Measurements from ENCODE around the gene KCNE4.
"Not testable (repeated sequence)": the region's sequence is repeated elsewhere in the genome, so short reads cannot be mapped to it uniquely, and the experiment has no call there.

The KCNE4 gene

GRCh38 chr2:223075301-223076270 lies 23.6 kb downstream of the KCNE4 start:
- no peak overlapping the region for H3K4me3 ChIP-seq (ENCODE audit: low read depth, low read length)
- TF ChIP-seq CTCF (IDR thresholded peaks at IDR 0.05; ENCODE audit: insufficient read depth, low read depth, low read length, missing control alignments) = no peak
- peak; percentile 52 for DNase-seq (ENCODE audit: low read depth)

DNA sequence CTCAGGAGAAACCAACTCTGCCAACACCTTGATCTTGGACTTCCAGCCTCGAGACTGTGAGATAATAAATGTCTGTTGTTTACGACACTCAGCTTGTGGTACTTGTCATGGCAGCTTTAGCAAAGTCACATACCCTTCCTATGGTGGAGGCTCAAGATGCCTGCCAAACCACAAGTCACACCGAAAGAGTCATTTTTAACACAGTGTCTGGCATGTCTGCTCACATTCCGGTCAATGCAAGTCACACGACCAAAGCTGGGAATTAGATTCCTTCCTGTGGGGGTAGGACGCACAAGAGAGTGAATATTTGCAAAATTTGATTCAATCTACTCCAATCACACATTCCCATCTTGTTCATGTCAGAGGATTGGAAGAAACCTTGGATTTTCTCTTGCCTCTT lies 24.6 kb downstream of the KCNE4 start:
- no peak overlapping the region for H3K4me3 ChIP-seq (ENCODE audit: low read depth, low read length)
- TF ChIP-seq CTCF (IDR thresholded peaks at IDR 0.05; ENCODE audit: insufficient read depth, low read depth, low read length, missing control alignments) = no peak
- no peak for DNase-seq (ENCODE audit: low read depth)

DNA sequence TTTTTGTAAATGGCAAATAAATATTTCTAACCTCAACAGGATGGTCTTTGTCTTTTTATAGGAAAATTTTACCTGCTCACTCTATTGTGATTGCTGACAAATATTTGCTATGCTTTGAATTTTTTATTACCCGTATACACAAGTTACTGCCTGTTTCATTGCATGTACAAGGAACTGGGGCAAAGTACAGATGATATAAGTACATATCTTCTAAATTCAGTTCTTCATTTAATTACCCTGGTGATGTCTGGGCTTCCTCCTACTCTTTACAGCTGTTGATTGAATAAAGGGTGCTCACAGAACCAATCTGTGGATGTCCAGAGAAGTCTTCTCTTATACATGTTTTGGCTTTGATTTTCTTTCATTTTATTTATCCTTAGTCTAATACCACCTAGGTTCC lies 26.5 kb downstream of the KCNE4 start:
- DNase-seq (ENCODE audit: low read depth) = no peak
- H3K4me3 ChIP-seq (ENCODE audit: low read depth, low read length) = no peak overlapping the region
- TF ChIP-seq CTCF (IDR thresholded peaks at IDR 0.05; ENCODE audit: insufficient read depth, low read depth, low read length, missing control alignments) = no peak

GRCh38 chr2:223079378-223079777 lies 27.4 kb downstream of the KCNE4 start:
- H3K4me3 ChIP-seq (ENCODE audit: low read depth, low read length) = no peak overlapping the region
- DNase-seq (ENCODE audit: low read depth) = no peak
- no peak for TF ChIP-seq CTCF (IDR thresholded peaks at IDR 0.05; ENCODE audit: insufficient read depth, low read depth, low read length, missing control alignments)

DNA sequence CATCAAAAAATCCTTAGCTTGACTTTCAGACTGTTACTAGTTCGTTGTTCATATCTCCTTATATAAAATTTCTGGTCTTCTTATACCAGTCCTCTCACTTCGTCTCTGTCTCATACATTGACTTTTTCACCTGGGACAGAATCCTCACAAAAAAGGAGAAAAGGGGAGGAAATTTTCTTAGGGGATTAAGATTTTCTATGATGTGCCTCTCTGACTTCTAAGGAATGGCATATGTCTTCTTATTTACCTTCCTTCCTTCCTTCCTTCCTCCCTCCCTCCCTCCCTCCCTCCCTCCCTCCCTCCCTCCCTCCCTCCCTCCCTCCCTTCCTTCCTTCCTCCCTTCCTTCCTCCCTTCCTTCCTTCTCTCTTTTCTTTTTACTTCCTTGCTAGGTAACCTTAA lies 27.9 kb downstream of the KCNE4 start:
- DNase-seq (ENCODE audit: low read depth) = no peak

GRCh38 chr2:223080790-223081360 lies 28.9 kb downstream of the KCNE4 start:
- not testable (repeated sequence) for DNase-seq (ENCODE audit: low read depth); H3K4me3 ChIP-seq (ENCODE audit: low read depth, low read length)

More for the DNA sequence above, 27.9 kb downstream of the KCNE4 start:
- no peak for TF ChIP-seq CTCF (IDR thresholded peaks at IDR 0.05; ENCODE audit: insufficient read depth, low read depth, low read length, missing control alignments)
- H3K4me3 ChIP-seq (ENCODE audit: low read depth, low read length) = no peak overlapping the region

- DNase-seq (ENCODE audit: low read depth) = no peak
- no peak for TF ChIP-seq CTCF (IDR thresholded peaks at IDR 0.05; ENCODE audit: insufficient read depth, low read depth, low read length, missing control alignments)
Observed at GRCh38 chr2:223081789-223082188, 29.8 kb downstream of the KCNE4 start.

More at GRCh38 chr2:223081789-223082188, 29.8 kb downstream of the KCNE4 start:
- no peak overlapping the region for H3K4me3 ChIP-seq (ENCODE audit: low read depth, low read length)
